ENCODE data around the gene FADS1. TPM values are rescaled to one million over a fixed set of nuclear protein-coding genes. Genes with fewer than 3 reads are reported as not detected.

The FADS1 gene
- total RNA-seq, 3 donors from 2014 or later, result 8.8 to 112 (median 15.1) TPM

DNA sequence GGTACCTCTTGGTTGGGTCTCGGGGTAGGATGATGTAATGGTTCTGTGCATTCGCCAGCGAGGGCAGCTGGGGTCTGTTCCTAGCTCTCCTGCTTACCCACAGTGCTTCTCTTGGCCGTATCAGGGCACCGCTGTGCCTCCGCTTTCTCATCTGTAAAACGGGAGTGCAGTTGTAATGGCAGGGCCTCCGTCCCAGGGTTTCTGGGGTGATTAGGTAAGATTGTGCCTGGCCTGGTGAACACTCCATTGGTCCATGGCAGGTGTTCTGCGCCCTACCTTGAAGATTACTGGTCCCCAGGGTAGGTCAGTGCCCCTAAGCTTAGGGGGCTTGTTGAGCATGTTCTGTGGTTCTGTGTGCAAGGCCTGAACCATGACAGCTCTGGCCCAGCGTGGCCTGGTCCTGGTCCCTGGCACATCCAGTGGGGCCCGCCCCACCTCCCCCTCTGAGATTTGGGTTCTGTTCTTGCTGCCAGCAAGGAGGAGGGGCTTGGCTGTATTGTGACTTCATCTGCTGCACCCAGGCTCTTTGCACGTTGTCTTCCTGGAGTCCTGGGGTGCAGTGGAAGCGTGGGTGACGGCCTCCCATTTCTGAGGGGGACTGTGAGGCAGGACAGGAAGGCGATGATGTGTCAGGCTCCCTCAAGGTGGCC lies 59.5 kb downstream of the FADS1 start:
- Histone ChIP-seq H3K4me3 (no peak overlapping the region), H3K4me1 (no peaks in the 10 kb centered on the region), H3K36me3 (no peaks in the 10 kb centered on the region), H3K27ac (no peak overlapping the region), H3K9me3 (no peaks in the 10 kb centered on the region), H3K27me3 (no peaks in the 10 kb centered on the region)
- DNase-seq (ENCODE audit: low spot score in 2 of 2), result no peak
- no peak for TF ChIP-seq POLR2A (IDR thresholded peaks at IDR 0.05)
- no peak for TF ChIP-seq CTCF (IDR thresholded peaks at IDR 0.05)
- no peak for TF ChIP-seq POLR2AphosphoS5 (IDR thresholded peaks at IDR 0.05)
- intact Hi-C loops (cut with DNase I; ENCODE audit: low total_unique reads), result no loop called here

DNA sequence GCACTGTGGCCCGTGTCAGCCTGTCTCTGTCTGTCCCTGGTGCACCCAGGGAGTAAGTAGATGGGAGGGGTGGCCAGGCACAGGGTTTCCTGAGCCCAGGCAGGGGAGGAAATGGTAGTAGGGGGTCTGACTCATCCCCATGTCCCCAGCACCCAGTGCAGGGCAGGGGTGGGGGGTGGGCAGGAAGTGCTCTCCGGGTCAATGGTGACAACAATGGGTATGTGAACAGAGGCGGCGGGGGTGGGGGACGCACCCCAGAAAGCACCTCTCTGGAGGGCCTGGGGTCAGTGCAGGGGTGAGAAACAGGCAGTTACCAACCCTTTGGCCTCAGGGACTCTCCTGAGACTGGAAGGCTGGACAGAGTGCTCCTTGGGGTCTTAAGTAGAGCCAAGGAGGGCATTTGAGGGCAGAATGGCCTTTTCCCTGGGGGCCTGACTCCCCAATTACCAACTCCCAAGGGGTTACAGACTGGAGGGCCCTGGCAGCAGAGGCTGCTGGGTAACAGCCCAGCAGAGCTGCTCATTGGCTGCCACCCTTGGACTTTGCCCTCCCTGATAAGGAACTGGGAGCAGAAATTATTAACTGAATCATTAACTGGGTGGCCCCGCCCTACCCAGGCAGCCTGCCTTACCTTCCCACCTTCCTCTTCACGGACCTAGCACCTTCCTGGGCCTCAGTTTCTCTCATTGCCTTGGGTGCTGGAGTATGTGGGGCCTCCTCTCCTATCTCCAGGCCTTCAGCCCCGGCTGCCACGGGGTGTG lies 60.2 kb downstream of the FADS1 start:
- no peak for DNase-seq (ENCODE audit: low spot score in 2 of 2)
- H3K4me1 ChIP-seq, result no peaks in the 10 kb centered on the region
- no peak overlapping the region for H3K4me3 ChIP-seq
- H3K27ac ChIP-seq, result no peak overlapping the region
- TF ChIP-seq POLR2A (IDR thresholded peaks at IDR 0.05) (no peak), POLR2AphosphoS5 (IDR thresholded peaks at IDR 0.05) (no peak), CTCF (IDR thresholded peaks at IDR 0.05) (no peak)
- intact Hi-C loops (cut with DNase I; ENCODE audit: low total_unique reads), result no loop called here
- H3K27me3 ChIP-seq, result no peaks in the 10 kb centered on the region
- no peaks in the 10 kb centered on the region for H3K36me3 ChIP-seq
- H3K9me3 ChIP-seq, result no peaks in the 10 kb centered on the region

GRCh38 chr11:61756147-61756451 lies 60.7 kb downstream of the FADS1 start:
- Histone ChIP-seq H3K36me3 (no peaks in the 10 kb centered on the region), H3K27ac (no peak overlapping the region), H3K27me3 (no peaks in the 10 kb centered on the region), H3K4me1 (no peaks in the 10 kb centered on the region), H3K9me3 (no peaks in the 10 kb centered on the region), H3K4me3 (no peak overlapping the region)
- no peak for DNase-seq (ENCODE audit: low spot score in 2 of 2)
- TF ChIP-seq POLR2A (IDR thresholded peaks at IDR 0.05), result no peak
- no peak for TF ChIP-seq CTCF (IDR thresholded peaks at IDR 0.05)
- TF ChIP-seq POLR2AphosphoS5 (IDR thresholded peaks at IDR 0.05), result no peak
- intact Hi-C loops (cut with DNase I; ENCODE audit: low total_unique reads), result no loop called here

DNA sequence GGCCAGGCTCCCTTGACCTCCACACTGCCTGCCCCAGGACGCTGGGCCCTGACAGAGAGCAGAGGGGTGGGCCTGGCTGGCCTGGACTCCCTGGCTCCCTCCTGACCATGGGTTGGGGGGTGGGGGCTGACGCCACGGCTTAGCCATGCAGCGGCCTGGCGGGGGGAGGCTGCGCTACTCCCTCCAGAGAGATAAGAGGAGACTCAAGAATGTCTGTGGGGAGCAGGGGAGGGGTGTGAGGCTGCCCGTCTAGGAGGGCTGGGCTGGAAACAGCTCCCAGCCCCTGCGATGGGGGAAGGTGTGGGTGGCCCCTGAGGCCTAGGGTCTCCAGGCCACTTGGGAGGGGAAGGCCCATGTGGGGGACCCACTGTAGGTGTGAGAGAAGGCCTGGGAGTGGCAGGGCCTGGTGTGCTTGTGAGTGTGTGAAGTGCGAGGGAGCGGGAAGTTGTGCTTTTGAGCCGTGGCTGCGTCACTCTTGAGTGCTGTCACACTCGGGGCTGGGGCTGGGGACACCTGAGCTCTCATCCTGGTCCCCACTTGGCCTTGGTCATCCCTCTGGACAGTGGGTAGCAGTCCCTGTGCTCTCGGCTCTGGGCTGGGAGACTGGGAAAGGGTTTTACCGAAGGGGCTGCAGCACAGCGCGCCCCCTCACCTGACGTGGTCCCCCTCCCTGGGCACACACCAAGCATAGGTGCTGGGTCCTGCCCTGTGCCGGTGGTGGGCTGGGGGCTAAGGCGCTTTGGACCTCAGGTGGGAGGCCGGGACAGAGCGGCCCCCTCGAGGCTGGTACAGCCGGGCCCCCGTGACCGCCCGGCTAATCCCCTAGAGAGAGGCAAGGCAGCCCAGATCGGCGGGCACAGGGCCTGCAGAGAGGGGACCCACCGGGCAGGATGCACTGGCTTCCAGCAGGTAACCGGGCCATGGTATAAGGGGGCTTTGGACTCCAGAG lies 62.0 kb downstream of the FADS1 start:
- Histone ChIP-seq H3K36me3 (no peaks in the 10 kb centered on the region), H3K27me3 (no peaks in the 10 kb centered on the region), H3K9me3 (no peaks in the 10 kb centered on the region), H3K4me3 (no peak overlapping the region), H3K27ac (no peak overlapping the region), H3K4me1 (no peaks in the 10 kb centered on the region)
- no peak for TF ChIP-seq CTCF (IDR thresholded peaks at IDR 0.05)
- no peak for TF ChIP-seq POLR2AphosphoS5 (IDR thresholded peaks at IDR 0.05)
- TF ChIP-seq POLR2A (IDR thresholded peaks at IDR 0.05), result no peak
- intact Hi-C loops (cut with DNase I; ENCODE audit: low total_unique reads), result no loop called here
- DNase-seq (ENCODE audit: low spot score in 2 of 2), result no peak
